ENCODE results near the gene MDGA2. TPM values are rescaled to one million over a fixed set of nuclear protein-coding genes. Genes with fewer than 3 reads are reported as not detected.
"Not testable (repeated sequence)": the region's sequence is repeated elsewhere in the genome, so short reads cannot be mapped to it uniquely, and the experiment has no call there.

Gene MDGA2
- total RNA-seq, 2 experiments from 2014 or later = not detected

DNA sequence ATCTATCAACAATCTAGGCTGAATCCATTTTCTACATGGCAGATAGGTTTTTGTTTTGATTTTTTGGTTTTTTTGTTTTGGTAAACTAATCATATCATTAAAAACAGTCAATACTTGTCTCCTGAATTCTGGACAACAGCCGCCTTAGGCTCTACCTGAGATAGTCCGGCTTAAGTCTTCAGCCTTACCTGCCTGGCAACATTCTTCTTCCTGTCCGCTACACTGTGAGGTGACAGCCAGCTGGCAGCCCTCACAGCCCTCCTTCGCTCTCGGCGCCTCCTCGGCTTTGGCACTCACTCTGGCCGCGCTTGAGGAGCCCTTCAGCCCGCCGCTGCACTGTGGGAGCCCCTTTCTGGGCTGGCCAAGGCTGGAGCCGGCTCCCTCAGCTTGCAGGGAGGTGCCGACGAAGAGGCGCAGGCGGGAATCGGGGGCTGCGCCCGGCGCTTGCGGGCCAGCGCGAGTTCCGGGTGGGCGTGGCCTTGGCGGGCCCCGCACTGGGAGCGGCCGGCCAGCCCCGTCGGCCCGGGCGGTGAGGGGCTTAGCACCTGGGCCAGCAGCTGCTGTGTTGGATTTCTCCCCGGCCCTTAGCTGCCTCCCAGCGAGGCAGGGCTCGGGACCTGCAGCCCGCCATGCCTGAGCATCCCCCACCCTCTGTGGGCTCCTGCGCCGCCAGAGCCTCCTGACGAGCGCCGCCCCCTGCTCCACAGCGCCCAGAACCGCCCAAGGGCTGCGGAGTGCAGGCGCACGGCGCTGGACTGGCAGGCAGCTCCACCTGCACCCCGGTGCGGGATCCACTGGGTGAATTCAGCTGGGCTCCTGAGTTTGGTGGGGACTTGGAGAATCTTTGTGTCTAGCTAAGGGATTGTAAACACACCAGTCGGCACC lies 49.0 kb downstream of the MDGA2 start:
- ChIA-PET POLR2A (no interaction called here), CTCF (no interaction called here)

DNA sequence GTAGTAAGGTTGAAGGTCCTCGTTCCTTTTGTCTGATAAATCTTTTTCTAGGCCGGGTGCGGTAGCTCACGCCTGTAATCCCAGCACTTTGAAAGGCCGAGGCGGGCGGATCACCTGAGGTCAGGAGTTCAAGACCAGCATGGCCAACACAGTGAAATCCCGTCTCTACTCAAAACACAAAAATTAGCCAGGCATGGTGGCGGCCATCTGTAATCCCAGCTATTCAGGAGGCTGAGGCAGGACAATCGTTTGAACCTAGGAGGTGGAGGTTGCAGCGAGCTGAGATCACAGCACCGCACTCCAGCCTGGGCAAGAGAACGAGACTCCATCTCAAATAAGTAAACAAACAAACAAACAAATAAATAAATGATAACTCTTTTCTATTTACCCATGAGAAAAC lies 51.3 kb downstream of the MDGA2 start:
- CTCF ChIA-PET, POLR2A ChIA-PET: not testable (repeated sequence)

DNA sequence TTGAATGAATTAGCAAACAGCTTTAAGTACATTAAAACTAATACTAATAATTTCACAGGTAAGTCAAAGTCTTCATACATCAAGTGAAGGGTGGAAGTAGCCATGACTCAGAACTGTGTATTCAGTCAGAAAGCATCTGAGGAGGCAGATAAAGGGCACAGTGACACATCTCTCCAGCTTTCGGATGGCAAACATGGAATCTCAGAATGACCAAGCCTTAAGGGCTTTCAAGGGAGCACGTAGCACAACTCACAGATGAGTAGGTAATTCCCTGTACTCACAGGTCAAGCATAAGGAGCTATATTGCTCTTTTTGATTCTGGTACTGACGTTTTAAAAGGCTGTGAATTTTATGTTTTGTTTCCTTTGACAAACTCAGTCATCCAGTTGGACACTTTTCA lies 56.0 kb downstream of the MDGA2 start:
- POLR2A ChIA-PET = no interaction called here
- CTCF ChIA-PET = no interaction called here

DNA sequence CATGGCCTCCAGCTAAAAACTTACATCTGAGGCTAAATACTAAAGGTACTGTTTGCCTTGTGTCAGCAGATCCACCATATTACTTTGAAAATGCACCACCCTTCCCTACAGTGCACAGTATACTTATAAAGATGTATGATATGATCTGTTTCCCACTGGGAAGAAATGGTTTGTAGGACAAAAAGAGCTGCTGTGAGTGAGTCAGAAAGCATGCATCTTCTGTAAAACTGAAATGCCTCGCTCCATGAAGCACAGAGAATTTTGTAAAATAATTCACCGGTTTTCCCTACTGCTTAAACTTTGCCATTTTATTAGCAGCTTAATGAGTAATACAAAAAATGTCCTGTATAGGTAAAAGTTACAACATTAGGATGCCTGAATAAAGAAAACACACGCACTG lies 68.8 kb downstream of the MDGA2 start:
- ChIA-PET CTCF (no interaction called here), POLR2A (no interaction called here)

DNA sequence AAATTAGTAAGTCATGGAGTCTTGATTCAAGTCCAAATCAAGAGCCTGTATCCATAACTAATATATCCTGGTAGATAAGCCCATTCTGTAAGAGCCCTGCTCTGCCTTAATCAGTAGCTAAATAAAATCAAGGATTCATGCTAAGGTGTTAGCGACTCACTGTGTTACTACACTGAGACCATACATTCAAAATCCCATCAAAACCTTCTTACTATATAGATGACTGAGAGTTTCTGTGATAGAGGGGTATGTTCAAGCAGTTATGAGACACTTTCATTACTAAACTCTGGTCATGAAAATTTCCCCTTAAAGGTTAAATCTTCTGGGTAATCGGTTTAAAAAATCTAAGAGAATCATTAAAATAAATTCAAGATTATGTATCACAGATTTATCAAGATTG lies 78.5 kb downstream of the MDGA2 start:
- ChIA-PET POLR2A (no interaction called here), CTCF (no interaction called here)

DNA sequence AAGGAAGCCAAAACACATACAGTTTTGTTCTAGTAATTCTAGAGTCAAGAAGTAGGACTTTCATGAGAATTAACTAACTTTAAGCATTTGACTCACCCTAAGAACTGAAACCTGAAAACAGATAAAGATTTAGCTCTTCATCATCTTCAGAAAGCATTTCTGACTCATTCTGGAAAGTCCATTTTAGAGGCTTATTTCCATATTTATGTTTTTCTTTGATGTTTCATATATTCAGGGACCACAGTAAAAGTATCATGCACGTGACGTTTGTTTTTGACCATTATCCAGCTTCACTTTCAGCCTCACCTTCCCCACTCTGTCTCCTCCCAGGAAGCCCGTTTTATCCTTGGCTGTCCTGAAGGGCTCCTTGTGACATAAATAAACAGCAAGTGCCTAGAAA lies 79.2 kb downstream of the MDGA2 start:
- CTCF ChIA-PET = no interaction called here
- POLR2A ChIA-PET = no interaction called here

DNA sequence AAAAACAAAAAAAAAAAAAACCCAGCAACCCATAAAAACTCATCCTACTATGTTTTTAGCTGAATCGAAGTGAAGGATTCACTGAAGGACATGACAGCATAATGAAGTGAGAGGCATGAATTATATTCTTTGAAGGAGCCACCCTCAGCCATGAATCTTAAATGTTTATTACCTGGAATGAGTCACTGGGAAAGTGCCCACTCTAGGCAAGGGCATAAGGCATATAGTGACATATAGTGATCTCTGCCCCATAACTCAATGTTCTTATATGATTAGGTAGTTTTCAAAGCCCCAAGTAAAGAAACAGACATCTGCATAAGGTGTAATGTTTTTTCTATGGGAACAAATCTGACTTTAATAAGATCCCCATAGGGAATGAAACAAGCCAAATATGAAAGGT lies 79.9 kb downstream of the MDGA2 start:
- POLR2A ChIA-PET = no interaction called here
- CTCF ChIA-PET = interaction anchor here (0.6 kb wide), 1 partner anchor 264 kb away, joined by 3 read pairs; no protein-coding TSS in a partner anchor

DNA sequence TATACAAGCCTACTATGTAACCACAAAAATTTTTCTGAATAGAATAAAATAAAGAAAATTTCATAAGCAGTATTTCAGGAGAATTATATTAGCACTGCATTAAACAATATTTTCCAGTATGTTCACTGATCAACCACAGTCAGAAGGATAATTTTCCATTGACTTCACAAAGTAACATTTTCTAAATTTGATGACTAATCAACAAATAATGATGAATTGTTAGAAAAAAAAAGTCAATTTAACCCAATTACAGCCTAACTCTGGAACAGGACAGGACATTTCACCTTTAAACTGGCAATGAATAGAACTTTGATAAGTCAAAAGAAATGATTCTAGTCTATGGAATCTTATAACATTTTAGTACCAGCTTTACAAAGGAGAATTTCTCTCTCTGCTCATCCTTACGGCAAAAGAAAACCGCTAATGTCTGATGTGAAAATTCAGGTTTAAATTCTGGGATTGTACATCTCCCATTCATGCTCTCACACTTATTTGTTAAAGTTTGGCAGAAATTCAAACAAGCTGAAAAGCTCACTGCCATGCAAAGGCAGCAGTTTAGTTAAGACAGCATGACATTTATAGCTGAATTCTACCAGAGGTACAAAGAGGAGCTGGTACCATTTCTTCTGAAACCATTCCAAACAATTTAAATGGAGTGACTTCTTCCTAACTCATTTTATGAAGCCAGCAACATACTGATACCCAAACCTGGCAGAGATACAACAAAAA lies 84.5 kb downstream of the MDGA2 start:
- ChIA-PET CTCF (no interaction called here), POLR2A (no interaction called here)

DNA sequence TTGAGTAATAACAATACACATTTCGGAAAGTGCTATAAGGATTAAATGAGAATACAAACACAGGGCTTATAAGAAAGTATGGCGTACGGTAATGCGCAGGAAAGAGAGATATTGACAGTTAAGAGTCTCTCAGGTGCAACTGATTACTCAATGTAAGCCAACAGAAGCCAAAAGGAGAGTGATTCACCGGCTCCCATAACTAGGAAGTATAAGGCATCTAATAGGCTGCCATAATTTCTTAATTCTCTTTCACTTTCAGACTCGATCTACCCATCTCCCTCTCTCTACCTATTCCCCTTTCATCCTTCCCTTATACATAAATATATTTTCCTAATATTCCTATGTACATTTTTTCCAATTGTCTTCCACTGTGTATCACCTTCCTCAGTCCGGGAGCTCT lies 90.0 kb downstream of the MDGA2 start:
- POLR2A ChIA-PET = no interaction called here

DNA sequence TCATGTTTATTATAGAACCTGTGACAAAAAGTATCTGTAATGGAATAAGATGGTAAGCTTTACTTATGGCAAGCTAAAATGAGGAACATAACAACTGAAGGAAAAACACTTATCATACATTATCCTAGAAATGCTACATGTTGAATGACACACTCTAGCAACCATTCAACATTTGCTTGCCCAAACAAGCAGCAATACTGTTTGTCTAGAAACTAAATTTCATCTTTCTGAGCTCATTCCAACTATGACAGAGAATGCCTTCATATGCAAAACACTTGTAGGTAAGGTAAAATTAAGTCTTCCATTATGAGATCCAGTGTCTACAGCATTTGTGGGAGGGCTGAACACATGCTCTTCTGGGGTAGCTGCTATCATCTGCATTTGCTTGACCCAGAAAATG lies 108.1 kb downstream of the MDGA2 start:
- ChIA-PET CTCF (no interaction called here), POLR2A (no interaction called here)

More for the DNA sequence above, 90.0 kb downstream of the MDGA2 start:
- CTCF ChIA-PET = no interaction called here

DNA sequence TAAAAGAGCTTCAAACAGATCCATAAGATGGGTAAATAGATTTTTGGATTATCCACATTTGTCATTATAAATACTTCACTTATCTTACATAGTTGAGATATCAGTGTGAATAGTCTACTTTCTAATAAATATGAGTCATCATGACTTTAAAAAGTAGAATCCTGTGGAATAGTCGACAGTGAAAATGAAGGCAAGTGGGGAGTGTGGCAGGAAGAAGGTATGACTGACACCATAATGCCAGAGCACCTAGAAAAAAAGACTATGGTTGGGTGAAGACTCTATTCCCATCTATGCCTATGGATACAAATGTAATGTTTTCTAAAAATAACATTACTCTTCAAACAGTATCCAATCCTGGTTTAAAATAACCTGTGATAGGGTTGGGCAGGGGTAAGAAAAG lies 117.5 kb downstream of the MDGA2 start:
- ChIA-PET CTCF (no interaction called here), POLR2A (no interaction called here)

DNA sequence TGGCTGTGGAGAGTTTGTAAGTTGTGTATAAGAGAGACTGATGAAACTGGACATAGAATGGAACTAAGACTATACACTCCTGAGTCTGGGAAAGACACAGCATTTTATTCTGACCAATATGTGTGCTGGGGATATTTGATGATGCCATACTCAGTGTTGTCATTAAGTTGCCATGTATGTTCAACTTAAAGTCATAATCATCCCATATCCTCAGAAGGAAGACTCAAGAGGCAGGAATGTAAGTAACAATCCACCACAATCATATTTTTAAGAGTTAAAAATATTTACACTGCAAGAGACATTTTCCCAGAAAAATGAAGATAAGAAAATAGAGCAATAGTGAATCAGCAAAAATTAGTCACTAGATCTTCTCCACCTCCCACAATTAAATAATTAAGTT lies 120.1 kb downstream of the MDGA2 start:
- CTCF ChIA-PET = no interaction called here

DNA sequence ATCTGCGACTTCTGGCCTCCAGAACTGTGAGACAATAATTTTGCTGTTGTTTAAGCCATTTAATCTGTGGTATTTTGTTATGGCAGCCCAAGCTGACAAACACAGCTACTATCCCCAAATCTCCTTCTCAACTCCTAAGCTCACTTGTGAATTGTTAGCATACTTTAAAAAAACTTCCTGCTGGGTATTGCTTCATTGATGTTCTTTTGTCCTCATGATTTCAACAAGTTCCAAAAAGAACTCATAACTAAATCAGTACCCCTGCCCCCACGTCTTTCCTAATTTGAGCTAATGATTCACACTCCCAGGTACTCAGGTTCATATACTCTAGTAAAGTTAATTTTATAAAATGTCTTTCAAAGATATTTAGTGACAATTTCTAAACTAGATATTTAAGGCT lies 125.5 kb downstream of the MDGA2 start:
- POLR2A ChIA-PET = no interaction called here
- CTCF ChIA-PET = no interaction called here

More for the DNA sequence above, 120.1 kb downstream of the MDGA2 start:
- POLR2A ChIA-PET = no interaction called here

DNA sequence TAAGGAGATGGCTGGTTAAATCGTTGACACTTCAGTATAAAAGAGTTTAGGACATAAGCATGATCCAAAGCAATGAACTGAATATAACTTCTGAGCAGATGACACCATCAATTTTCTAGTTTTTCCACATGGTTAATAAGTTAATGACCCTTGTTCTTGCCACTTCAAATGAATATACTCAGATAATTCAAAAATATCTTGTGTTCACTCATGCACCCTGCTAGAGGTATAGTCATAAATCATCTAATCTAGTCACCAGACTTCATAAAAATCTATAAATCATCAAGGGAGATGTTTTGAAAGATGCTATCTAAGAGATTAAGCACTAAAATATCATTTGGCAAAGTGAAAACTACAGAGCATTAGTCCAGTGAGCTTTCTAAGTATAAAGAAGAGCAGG lies 131.9 kb downstream of the MDGA2 start:
- ChIA-PET POLR2A (no interaction called here), CTCF (no interaction called here)

DNA sequence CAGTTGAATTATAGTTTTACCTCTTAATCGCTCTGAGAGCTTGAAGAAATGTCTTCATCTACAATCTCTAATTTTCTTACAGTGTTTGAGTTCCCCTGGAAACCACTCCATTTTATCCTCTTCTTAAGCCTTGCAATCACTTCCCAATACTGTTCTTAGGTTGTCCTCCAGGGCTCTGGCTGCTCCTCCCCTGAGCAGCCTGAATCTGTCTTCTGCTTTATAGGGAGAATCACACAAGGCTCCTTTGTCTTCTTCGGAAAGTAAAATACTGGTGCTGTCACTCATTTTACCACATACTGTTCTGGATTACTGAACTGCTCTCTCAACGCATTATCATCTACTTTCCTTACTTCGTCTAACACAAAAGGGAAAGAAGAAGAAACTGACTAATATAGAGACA lies 133.7 kb downstream of the MDGA2 start:
- ChIA-PET CTCF (no interaction called here), POLR2A (no interaction called here)

DNA sequence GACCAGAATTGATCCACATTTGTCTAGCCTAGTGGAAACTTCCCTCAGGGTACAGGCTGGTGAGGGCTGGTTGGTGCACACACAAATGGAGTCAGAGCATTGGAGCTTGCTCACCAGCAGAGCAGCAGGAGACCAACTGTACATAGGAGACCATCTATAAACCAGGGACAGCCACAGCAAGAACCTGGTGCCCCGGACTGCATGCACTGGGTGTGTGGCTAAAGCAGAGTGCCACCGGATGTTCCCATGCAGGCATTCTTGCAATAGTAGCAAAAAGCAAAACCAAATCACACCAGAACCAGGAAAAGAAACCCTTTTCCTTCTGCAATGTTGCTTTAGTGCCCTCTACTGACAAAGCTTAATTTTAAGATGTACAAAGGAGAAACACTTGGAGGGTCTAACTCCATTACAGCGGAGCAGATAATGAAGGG lies 136.4 kb downstream of the MDGA2 start:
- POLR2A ChIA-PET = no interaction called here
- CTCF ChIA-PET = no interaction called here

DNA sequence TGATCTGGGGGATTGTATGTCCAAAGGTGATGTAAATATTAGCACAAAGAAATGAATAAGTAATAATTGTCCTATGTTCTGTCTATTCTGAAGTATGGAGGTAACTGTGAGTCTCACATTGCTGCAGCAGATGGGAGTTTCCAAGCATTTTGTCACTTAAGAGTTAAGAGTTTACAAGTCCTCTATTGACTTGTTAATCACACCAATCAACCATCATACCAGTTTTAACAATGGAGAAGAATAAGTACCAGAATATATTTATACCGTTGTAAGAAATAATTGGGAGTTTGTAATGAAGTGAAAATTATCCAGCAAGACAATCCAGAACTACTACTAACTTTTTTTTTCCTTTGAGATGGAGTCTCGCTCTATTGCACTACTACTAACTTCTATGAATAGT lies 139.1 kb downstream of the MDGA2 start:
- POLR2A ChIA-PET = no interaction called here

DNA sequence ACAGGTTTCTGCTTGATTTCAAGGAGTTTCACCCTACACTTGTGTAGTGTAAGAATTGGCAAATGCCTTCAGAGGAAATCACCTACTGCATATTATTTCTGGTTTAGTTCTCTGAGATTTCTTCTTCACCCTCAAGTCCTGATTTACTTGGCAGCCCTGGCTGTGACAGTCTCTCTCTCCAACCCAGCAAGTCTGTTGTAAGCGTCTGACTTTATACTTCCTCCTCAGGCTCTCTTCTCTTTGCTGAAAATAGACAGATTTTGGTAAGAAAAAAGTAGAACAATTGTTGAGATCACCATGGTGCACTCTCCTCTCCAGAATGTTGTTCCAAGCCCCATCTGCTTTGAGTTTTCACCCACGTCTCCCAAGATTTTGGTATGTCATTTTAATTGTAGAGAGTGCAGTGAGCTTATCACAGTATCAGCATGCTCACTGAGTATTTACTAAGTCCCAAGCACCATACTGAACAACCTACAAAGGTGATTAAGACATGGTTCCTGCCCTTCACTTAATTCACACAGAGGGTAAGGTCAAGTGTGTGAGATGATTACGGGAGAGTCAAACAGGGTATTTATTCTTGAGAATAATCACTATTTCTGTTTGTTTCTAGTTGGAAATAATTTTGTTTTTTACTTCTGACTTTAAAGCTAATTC lies 148.7 kb downstream of the MDGA2 start:
- ChIA-PET CTCF (no interaction called here), POLR2A (no interaction called here)

More for the DNA sequence above, 139.1 kb downstream of the MDGA2 start:
- CTCF ChIA-PET = no interaction called here

DNA sequence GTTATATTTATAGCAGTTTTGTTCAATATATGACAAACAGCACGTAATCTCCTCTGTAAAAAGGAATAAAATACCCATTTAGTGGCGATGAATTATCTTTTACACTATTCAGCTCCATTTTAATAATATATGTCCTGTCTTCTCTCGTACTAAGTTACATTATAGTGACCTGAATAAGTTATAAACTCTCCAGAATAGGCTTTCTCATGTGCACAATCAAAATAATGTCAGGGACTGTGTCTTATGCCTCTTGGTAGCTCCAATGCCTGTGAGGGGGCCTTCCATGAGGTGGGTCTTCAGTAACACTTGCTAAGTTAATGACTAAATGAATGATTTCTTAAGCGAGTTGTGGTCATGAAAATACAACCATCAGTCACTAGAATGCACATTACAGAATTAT lies 150.9 kb downstream of the MDGA2 start:
- ChIA-PET POLR2A (no interaction called here), CTCF (no interaction called here)

DNA sequence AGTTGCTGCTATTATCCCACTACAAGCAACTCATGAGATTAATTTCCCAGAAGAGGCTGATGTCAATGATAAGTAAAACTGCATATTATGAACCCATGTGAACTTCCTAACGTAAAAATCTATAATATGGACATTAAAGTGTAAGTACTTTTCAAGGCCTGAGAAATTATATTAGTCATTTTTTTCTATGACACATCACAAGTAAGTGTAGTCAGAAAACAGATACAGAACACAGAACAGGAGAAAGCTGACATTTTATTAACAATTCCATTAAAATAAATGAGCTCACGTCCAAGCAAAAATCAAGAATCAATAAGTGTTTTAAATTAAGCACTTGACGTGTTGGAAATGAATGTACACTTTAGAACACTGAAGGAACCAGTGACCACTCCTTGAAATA lies 155.0 kb downstream of the MDGA2 start:
- POLR2A ChIA-PET = no interaction called here
- CTCF ChIA-PET = no interaction called here

DNA sequence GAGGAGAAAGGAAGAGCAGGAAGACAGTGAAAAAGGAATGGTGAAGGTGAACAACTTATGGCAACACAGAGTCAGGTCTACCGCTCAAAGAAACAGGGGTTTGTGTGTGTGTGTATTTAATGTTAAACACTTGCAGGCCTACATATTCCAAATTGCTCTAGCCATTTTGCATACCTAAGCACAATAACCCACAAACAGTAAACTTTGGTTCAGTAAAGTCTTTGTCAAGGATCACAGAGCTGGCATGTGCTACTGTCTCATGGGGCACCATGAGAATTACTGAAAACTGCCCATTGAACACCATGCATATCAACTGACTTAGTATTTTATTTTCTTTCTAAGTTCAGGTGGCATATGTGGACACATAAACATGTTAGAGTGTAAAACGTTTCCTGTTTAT lies 163.6 kb downstream of the MDGA2 start:
- CTCF ChIA-PET = no interaction called here
- POLR2A ChIA-PET = no interaction called here

Data from activated CD8-positive, alpha-beta memory T cell treated with anti-CD3 and anti-CD28 coated beads for 36 hours (primary cell).